ENCODE measurements around the gene CCAR1. TPM values are rescaled to one million over a fixed set of nuclear protein-coding genes. Genes with fewer than 3 reads are reported as not detected.
"Not testable (repeated sequence)": the region's sequence is repeated elsewhere in the genome, so short reads cannot be mapped to it uniquely, and the experiment has no call there.

The CCAR1 gene
- total and polyA plus RNA-seq, 4 donors: 18.6 to 65.0 (median 51.8) TPM

DNA sequence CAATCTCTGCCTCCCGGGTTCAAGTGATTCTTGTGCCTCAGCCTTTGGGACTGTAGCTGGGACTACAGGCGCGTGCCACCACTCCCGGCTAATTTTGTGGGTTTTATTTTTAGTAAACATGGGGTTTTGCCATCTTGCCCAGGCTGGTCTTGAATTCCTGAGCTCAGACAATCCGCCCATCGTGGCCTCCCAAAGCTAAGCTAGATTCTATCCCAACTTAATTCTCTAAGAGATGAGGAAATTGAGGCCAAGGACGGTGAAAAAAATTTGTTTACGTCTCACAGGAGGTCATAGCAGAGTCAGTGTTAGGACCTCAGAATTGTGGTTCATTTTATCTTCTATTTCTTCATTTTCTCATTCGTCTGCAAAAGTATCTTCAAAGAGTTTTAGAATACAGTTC is 6.1 kb downstream of the CCAR1 start:
- TF ChIP-seq CTCF (IDR thresholded peaks at IDR 0.05; ENCODE audit: control extremely low read depth, extremely low read depth): no peak
- no peaks in the 10 kb centered on the region for H3K9me3 ChIP-seq (ENCODE audit: control insufficient read depth in 4 of 4, insufficient read depth in 3 of 4, low read length in 3 of 4)
- 91 to 92% methylated on average over 9 of the region's 9 CpGs for WGBS, 2 donors
- DNase-seq (no peak), ATAC-seq (ENCODE audit: insufficient read depth, low FRiP score) (no peak)
- peaks cover 0 to 7% (median 4%) of the 10 kb centered on the region in 5 donors for H3K4me1 ChIP-seq (ENCODE audit: control insufficient read depth in 5 of 5, insufficient read depth in 5 of 5, low read length in 5 of 5)
- H3K4me3 ChIP-seq: no peak overlapping the region
- no peaks in the 10 kb centered on the region for H3K27me3 ChIP-seq (ENCODE audit: control insufficient read depth in 3 of 3, insufficient read depth in 3 of 3, low read length in 2 of 3)
- no peak overlapping the region for H3K9ac ChIP-seq (ENCODE audit: insufficient read depth in 1 of 2, low read length in 2 of 2)
- H3K36me3 ChIP-seq (ENCODE audit: control insufficient read depth in 4 of 4, insufficient read depth in 4 of 4, low read length in 4 of 4): peaks cover 7 to 34% (median 22%) of the 10 kb centered on the region in 4 donors
- no peak overlapping the region for H3K27ac ChIP-seq (ENCODE audit: low read depth in 1 of 2, low read length in 1 of 2)

- H3K36me3 ChIP-seq (ENCODE audit: control insufficient read depth in 4 of 4, insufficient read depth in 4 of 4, low read length in 4 of 4): peaks cover 17 to 37% (median 30%) of the 10 kb centered on the region in 4 donors
- 94 to 96% methylated on average over 8 of the region's 8 CpGs for WGBS, 2 donors
- H3K4me3 ChIP-seq: no peak overlapping the region
- H3K9me3 ChIP-seq (ENCODE audit: control insufficient read depth in 4 of 4, insufficient read depth in 3 of 4, low read length in 3 of 4): no peaks in the 10 kb centered on the region
- ATAC-seq (ENCODE audit: insufficient read depth, low FRiP score): no peak
- no peaks in the 10 kb centered on the region for H3K4me1 ChIP-seq (ENCODE audit: control insufficient read depth in 5 of 5, insufficient read depth in 5 of 5, low read length in 5 of 5)
- H3K9ac ChIP-seq (ENCODE audit: insufficient read depth in 1 of 2, low read length in 2 of 2): no peak overlapping the region
- no peaks in the 10 kb centered on the region for H3K27me3 ChIP-seq (ENCODE audit: control insufficient read depth in 3 of 3, insufficient read depth in 3 of 3, low read length in 2 of 3)
- H3K27ac ChIP-seq (ENCODE audit: low read depth in 1 of 2, low read length in 1 of 2): no peak overlapping the region
- TF ChIP-seq CTCF (IDR thresholded peaks at IDR 0.05; ENCODE audit: control extremely low read depth, extremely low read depth): no peak
- DNase-seq: no peak
Observed at GRCh38 chr10:68732651-68733050, 11.6 kb downstream of the CCAR1 start.

DNA sequence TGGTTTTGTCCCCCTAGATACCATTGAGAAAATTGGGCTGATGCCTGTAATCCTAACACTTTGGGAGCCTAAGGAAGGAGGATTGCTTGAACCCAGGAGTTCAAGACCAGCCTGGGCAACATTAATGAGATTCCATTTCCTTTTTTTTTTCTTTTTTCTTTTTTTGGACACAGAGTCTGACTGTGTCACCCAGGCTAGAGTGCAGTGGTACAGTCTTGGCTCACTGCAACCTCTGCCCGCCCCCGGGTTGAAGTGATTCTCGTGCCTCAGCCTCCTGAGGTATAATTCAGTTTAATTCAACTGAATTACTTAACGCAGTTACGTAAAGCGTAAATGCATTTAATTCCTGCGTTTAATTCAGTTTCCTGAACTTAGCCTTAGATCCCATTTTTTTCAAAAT is 13.3 kb downstream of the CCAR1 start:
- DNase-seq (no peak), ATAC-seq (ENCODE audit: insufficient read depth, low FRiP score) (no peak)
- Histone ChIP-seq H3K4me3 (no peak overlapping the region), H3K4me1 (ENCODE audit: control insufficient read depth in 5 of 5, insufficient read depth in 5 of 5, low read length in 5 of 5) (no peaks in the 10 kb centered on the region), H3K27me3 (ENCODE audit: control insufficient read depth in 3 of 3, insufficient read depth in 3 of 3, low read length in 2 of 3) (no peaks in the 10 kb centered on the region), H3K9me3 (ENCODE audit: control insufficient read depth in 4 of 4, insufficient read depth in 3 of 4, low read length in 3 of 4) (no peaks in the 10 kb centered on the region), H3K9ac (ENCODE audit: insufficient read depth in 1 of 2, low read length in 2 of 2) (no peak overlapping the region), H3K36me3 (ENCODE audit: control insufficient read depth in 4 of 4, insufficient read depth in 4 of 4, low read length in 4 of 4) (peaks cover 17 to 37% (median 31%) of the 10 kb centered on the region in 4 donors), H3K27ac (ENCODE audit: low read depth in 1 of 2, low read length in 1 of 2) (no peak overlapping the region)
- WGBS, 2 donors: 94 to 96% methylated on average over 7 of the region's 7 CpGs
- no peak for TF ChIP-seq CTCF (IDR thresholded peaks at IDR 0.05; ENCODE audit: control extremely low read depth, extremely low read depth)

GRCh38 chr10:68735119-68735518 is 14.1 kb downstream of the CCAR1 start:
- peaks cover 18 to 37% (median 34%) of the 10 kb centered on the region in 4 donors for H3K36me3 ChIP-seq (ENCODE audit: control insufficient read depth in 4 of 4, insufficient read depth in 4 of 4, low read length in 4 of 4)
- no peak overlapping the region for H3K27ac ChIP-seq (ENCODE audit: low read depth in 1 of 2, low read length in 1 of 2)
- H3K4me3 ChIP-seq: no peak overlapping the region
- no peak for DNase-seq
- ATAC-seq (ENCODE audit: insufficient read depth, low FRiP score): no peak
- H3K4me1 ChIP-seq (ENCODE audit: control insufficient read depth in 5 of 5, insufficient read depth in 5 of 5, low read length in 5 of 5): no peaks in the 10 kb centered on the region
- H3K27me3 ChIP-seq (ENCODE audit: control insufficient read depth in 3 of 3, insufficient read depth in 3 of 3, low read length in 2 of 3): no peaks in the 10 kb centered on the region
- TF ChIP-seq CTCF (IDR thresholded peaks at IDR 0.05; ENCODE audit: control extremely low read depth, extremely low read depth): no peak
- H3K9me3 ChIP-seq (ENCODE audit: control insufficient read depth in 4 of 4, insufficient read depth in 3 of 4, low read length in 3 of 4): no peaks in the 10 kb centered on the region
- H3K9ac ChIP-seq (ENCODE audit: insufficient read depth in 1 of 2, low read length in 2 of 2): no peak overlapping the region
- WGBS, 2 donors: 81 to 88% methylated on average over 6 of the region's 6 CpGs

DNA sequence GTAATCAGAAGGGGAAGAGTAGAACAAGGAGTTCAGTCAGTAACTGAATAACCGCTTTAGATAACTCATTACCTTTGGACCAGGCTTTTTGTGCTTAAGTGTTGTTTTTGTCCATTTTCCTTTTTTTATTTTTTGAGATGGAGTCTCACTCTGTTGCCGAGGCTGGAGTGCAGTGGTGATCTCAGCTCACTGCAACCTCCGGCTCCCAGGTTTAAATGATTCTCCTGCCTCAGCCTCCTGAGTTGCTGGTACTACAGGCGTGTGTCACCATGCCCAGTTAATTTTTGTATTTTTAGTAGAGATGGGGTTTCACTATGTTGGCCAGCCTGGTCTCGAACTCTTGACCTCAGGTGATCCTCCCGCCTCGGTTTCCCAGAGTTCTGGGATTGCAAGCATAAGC is 14.7 kb downstream of the CCAR1 start:
- H3K36me3 ChIP-seq (ENCODE audit: control insufficient read depth in 4 of 4, insufficient read depth in 4 of 4, low read length in 4 of 4): peaks cover 15 to 37% (median 33%) of the 10 kb centered on the region in 4 donors
- ATAC-seq (ENCODE audit: insufficient read depth, low FRiP score): not testable (repeated sequence)
- 94 to 95% methylated on average over 6 to 7 of the region's 7 CpGs for WGBS, 2 donors

More for the DNA sequence above, 14.7 kb downstream of the CCAR1 start:
- not testable (repeated sequence) for H3K9me3 ChIP-seq (ENCODE audit: control insufficient read depth in 4 of 4, insufficient read depth in 3 of 4, low read length in 3 of 4); H3K4me1 ChIP-seq (ENCODE audit: control insufficient read depth in 5 of 5, insufficient read depth in 5 of 5, low read length in 5 of 5); H3K9ac ChIP-seq (ENCODE audit: insufficient read depth in 1 of 2, low read length in 2 of 2); DNase-seq; H3K27ac ChIP-seq (ENCODE audit: low read depth in 1 of 2, low read length in 1 of 2); H3K27me3 ChIP-seq (ENCODE audit: control insufficient read depth in 3 of 3, insufficient read depth in 3 of 3, low read length in 2 of 3); H3K4me3 ChIP-seq

Measured in lung (tissue), 12 donors.